Stromal cell of bone marrow (primary cell): ENCODE measurements around the gene MEGF8.

Experiments used
- DNase-seq: peaks from one replicate; pipeline ENCODE4 v3.0.0-alpha.2; 2012; ENCODE audit warnings: low read depth

MEGF8 gene

DNA sequence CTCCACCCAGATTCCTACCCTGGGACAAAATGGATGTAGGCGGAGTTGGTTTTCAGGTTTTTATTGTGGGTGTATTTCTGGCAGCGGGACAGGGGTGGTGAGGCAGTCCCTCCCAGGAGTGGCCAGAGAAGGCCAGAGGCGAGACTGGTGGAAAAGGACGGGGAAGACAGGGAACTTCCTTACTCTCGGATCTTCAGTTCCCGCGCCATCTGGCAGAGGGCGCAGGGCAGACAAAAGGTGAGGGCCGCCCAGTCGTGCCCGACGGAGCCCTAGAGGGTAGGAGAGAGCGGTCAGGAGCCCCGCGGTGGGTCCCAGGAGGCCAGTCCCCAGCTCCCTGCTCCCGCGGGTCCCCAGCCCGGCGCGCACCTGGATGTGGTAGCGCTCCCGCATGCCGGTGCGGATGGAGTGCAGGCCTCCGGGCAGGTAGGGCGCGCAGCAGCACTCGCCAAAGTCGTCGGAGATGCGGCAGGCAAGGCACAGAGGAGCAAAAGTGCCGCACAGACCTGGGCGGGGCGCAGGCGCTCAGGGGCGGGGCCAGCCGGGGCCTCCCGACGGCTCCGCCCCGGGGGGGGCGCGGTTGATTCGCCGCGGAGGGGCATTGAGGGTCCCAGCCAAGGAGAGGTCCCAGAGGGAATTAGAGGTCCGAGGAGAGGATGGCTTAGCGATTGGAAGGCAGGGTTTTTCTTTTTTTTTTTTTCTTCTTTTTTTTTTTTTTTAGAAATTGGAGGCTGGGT is 61.7 kb downstream of the MEGF8 start:
- DNase-seq, result no peak

DNA sequence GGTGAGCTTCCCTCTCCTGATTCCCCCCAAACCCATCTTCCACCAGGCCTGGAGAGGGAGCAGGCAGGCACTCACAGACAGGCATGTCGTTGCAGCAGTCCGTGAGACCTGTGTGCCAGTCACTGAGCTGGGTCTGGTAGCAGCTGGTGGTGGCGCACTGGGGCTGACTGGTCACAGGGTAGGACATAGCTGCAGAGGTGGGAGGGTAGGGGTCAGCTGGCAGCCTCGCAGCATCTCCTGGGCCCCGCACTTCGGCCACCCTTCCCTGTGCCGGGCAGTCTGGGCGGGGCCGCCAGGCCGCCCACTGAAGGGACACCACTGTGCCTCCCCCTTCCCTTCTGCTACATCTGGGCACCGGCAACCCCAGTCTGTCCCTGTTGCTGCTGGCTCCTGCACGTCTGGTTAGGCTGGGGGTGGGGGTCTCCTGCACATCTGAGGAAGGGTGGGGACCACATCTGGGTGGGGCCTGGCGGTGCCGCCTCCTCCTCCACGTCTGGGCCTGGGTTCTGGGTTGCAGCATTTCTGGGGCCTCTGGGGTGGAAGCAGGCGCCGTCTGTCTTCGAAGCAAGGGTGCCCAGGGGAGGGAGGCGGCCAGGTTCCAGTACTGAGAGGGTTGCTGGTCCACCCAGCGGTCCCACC is 63.5 kb downstream of the MEGF8 start:
- no peak for DNase-seq

DNA sequence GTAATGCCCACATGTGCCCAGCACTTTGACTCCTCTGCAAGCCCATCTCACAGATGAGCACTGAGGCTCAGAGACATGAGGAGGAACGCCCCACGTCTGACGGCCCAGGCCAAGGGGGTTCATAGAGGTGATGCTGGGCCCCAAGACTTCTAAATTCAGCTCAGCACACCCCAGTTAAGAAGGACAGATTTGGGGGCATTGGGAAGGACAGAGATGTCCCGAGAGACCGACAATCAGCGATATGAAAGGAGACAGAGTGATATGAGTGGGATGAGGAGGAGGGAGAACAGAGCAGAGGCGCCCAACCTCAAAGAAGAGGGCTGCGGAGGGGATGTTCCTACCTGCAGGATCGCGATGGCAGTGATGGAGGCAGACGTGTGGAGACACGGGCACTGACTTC is 64.5 kb downstream of the MEGF8 start, which contains the start of gene CNFN:
CNFN (minus strand) TSS at position 399 of the 400 bp plus-strand sequence. CDS start 1,260 bp downstream, outside the sequence.
- no peak for DNase-seq

DNA sequence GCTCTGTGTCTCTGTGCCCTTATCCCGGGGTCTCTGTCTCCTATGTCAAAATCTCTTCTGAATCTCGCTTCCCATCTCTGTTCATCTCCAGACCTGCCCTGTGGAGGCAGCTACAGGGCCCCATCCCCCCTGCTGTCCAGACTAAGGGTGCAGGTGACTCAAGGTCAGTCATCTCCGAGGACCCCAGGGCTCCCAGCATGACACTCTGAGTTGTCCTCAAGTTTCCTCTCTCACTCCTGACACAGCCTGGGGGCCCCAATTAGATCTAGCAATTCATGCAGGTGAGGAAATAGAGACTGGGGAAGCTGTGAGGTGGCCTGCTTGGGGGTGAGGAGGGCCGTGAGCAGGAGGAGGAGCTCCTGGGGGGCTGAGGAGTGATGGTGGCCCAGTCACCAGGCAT is 66.7 kb downstream of the MEGF8 start:
- DNase-seq, result no peak

DNA sequence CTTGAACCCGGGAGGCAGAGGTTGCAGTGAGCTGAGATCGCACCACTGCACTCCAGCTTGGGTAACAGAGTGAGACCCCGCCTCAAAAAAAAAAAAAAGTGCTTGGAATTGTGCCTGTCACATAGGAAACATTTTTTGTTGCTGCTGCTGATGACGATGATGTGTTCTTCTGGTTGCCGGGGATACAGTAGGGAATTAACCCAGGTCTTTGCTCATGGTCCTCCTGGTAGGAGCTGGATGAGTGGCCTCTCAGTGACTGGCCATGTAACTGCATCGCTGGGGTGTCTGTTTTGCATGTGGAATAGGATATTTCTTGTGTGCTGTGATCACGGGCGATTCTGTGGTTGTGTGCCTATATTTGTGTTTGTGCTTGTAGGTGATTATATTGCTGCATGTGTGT is 69.3 kb downstream of the MEGF8 start:
- no peak for DNase-seq

DNA sequence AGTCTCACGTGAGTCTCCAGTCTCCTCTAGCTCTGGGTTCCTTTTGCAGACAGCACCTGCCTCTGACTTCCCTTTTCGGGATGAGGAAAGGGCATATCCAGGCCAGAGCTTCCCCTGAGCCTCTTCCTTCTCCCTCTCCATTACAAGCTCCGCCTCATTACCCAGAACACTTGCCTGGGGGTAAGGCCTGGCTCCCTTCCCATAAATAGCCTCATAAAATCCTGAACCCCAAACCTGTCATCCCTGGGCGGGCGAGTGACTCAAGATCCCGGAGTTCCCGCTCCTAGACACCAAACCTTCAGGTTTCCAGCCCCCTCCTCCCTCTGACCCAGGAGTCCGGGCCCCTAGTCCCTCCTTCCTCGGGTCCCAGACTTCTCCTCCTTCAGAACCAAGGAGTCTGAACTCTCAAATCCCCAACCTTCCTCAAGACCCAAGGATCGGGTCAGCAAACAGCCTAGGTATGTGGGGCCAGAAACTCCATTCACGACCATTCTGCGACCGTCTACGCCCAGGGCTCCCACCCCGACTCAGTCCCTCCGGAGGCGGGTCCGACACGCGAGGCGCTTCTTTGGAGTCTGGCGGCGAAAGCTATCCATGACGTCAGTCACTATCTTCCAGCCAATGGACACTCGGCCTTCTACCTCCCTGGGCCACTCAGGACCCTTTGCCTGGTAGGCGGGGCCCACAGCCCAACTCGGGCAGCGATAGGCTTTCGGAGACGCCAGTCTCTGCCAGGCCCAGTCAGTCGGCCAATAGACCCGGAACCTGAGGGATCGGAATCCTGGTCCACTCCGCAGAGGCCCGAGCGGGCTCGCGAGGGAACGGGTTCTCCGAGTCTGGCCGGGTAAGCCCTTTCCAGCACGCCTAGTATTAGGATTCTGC is 71.2 kb downstream of the MEGF8 start:
- DNase-seq, result peak; percentile 98

DNA sequence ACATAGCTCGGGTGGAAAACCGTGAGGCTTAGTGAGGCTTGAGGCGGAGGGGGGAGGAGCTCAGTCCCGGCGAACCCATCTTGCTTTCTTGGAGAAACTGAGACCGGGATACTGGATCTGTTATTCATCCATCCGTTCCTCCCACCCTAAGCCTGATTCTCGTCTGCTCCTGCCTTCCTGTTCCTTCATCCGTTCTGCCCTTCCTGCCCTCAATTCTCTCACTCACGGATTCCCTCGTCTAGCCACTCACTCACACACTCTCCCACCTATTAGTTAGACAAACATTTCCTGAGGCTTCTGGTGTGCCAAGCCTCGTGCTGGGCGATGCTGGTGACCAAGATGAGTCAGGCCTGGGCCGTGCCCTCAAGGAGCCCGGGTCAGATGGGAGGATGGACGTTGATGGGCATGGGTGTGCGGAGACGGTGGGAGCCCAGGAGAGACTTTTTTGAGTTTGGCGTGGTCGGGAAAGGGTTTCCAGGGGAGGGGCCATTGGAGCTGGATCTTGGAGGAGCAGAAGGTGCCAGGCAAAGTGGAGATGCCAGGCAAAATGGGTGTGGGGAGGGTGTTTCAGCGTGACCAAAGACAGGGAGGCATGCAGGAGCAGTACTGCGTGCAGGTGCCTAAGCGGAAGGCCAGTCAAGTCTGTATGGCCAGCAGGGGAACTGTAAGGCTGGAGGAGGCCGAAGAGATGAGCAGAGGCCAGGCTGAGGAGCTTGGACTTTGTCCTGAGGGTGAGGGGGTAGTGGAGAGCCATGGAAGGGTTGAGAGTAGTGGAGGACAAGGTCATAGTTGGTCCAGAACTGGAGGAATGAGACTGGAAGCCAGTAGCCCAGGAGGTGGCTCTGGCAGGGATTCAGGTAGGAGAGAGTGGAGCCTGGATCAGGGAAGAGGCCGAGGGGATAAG is 72.1 kb downstream of the MEGF8 start:
- no peak for DNase-seq

DNA sequence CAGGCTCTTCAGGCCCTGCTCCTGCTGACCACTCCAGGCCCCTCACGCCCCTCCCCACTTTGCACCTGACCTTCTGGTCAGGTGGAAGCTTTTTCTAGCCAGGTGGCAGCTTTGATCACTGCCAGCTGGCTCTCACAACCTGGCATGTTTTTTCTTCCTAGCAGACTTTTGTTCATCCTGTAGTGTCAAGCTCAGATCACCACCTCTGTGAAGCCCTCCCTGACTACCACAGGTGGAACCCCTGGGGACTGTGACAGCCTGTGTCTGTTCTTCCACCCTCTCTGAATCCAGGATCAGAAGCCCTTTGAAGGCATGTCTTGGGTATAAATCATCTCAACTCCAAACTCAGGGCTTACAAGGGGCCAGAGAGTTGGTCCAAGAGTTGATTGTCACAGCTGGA is 75.0 kb downstream of the MEGF8 start:
- no peak for DNase-seq

DNA sequence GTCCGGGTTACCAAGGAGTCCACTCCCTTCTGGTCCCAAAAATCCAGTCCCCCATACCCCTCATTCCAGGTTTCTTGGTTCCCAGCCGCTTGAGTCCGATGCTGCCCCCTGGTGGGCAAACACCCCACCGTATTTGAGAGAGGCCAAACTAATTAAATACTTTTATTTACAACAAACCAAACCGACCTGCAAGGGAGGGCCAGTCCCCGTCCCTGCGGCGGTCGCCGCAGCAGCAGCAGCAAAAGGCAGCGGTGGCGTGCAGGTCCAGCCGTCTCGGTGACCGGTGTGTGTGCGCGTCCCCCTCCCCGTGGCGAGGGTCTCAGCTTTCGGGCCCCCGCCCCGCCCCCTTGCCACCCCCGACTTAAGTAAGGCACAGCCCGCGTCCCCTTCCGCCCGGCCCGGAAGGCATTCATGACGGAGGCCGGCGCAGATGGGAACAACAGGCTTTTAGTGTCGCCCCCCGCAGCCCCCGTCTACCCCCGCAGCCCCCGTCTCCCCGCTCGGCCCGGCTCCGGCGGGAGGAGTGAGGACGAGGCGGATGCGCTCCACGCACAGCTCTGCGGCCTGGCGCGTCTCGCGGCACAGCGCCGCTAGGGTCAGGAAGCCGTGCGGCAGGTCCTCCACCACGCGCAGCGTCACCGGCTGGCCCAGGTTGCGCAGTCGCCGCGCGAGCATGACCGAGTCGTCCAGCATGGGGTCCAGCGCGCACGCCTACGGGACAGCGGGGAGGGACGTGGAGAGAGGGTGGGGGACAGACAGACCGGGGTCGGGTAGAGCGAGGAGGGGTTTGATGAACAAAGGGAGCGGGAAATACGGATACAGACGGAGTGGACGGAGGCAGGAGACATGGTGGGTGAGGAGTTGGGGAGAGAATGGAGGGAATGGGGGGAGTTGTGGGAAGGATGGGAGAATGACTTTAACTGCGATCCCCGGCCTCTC is 76.2 kb downstream of the MEGF8 start:
- DNase-seq, result peak; percentile 33

DNA sequence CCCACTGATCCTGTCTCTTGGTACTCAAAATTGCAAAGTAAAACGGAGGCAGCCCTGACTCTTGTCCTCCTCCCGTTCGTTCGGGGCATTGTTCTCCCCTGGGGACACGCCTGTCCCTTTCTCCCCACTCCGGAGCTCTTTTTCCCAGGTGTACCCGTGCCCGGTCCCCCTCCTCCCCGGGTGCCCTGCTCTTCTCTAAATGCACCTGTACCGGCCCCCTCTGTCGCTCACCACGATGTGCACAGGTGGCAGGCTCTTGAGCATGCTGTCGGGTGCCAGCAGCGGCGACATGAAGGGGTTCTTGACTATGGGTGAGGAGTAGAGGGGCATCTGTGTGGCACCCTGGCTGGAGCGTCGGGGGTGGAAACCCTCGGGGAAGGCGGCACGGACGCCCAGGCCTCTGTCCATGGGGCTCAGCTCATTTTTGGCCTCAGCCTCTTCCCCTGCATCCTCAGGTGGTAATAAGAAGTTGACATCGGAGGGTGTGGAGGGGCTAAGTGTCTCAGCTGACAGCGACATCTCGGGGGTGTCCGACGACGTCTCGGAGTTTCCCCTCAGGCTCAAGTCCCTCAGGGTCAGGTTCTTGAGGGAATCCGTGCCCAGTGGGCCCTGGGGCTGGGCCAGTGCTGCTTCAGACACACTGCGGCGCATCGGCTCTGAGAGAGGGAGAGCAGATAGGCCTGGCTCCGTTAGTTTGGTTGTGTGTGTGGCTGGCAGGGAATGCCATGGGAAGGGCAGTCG is 77.1 kb downstream of the MEGF8 start:
- no peak for DNase-seq

DNA sequence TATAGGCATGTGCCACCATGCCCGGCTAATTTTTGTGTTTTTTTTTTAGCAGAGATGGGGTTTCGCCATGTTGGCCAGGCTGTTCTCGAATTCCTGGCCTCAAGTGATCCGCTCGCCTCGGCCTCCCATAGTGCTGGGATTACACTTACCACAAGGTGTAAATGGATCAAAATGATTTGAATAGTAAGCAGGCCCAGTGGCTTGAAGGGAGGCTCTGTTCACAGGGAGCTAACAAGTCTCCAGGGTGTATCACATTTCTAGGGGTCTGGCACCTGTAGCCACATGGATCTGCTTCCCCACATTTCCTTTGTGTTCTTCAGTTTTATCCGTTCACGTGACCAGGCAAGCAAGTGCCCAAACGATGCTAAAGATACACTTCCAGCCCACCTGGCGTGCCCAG is 78.2 kb downstream of the MEGF8 start:
- no peak for DNase-seq

DNA sequence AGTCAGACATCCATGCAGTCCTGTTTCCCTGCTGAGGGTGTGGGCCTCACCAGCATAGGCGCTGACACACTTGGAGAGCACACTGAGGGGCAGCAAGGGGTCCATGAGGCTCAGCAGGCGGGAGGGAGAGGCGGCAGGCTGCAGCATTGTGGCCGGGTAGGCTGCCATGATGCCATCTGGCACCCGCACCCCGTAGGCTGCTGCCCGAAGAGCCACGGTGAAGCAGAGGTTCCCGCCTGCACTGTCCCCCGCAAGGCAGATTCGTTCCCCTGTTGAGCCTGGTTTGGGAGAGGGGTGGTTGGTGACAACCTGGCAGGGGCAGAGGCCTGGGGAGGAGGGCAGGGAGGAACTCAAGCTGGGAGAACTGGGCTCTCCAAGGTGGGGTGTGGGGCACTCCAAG is 80.7 kb downstream of the MEGF8 start:
- DNase-seq, result no peak

DNA sequence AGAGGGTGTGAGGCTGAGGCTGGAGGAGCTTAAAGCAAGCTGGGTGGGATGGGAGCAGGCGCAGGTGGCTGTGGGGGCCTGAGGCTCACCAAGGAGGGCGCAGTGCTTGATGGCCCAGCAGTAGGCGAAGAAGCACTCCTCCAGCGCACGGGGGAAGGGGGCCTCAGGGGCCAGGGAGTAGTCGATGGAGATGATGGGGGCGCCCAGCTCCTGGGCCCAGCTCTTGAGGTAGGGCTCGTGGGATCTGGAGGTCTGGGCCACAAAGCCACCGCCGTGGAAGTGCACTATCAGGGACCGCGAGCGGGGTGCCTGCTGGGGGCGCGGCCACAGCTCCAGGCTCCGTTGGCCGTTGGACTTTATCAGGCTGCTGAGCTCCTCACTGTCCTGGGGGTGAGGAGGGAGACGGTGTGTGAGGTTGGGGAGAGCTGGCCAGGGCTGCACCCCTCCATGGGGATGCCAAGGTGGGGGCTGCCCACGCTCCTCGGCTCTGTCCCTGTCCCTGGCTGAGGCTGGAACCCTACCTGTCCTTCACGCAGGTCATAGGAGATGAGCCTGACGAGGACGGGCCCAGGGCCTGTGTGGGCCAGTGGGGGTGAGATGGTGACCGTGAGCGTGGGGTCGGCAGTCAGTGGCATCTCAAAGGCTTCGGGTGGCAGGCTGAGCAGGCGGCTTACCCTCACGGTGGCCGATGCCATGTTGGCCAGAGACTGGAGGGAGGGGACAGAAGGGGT is 81.8 kb downstream of the MEGF8 start:
- DNase-seq, result no peak

DNA sequence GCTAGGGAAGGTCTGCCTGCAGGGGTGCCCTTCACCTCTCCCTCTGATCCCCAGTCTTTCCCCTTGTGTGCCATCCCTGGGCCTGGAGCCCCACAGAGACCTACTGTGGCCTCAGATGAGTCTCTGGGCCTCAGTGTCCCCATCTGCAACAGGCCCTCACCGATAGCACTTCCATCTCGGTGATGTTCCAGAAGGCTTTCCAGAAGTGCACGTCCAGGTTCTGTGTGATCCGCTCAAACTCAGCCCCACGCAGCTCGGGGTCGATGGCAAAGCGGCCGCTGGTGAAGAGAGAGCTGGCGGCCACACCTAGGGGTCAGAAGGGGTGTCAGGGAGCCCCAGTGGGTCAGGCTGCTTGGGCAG is 82.4 kb downstream of the MEGF8 start:
- DNase-seq, result no peak

DNA sequence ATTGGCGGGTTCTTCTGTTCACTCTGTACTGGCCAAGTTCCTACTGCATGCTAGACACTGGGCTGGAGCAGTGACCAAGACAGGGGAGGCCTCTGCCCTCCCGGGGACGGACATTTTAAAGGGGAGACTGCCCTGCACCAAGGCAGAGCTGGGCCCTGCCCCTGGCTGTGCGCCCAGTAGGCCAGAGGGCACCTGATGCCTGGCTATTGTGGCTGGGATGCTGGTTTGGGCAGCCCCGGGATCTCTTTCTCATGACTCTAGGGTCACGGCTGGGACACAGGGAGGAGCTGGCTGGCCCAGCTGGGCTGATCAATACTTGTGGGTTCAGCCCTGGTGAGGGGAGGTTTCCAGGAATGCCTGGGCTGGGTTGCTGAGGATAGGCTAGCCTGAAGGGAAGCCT is 84.0 kb downstream of the MEGF8 start:
- no peak for DNase-seq

DNA sequence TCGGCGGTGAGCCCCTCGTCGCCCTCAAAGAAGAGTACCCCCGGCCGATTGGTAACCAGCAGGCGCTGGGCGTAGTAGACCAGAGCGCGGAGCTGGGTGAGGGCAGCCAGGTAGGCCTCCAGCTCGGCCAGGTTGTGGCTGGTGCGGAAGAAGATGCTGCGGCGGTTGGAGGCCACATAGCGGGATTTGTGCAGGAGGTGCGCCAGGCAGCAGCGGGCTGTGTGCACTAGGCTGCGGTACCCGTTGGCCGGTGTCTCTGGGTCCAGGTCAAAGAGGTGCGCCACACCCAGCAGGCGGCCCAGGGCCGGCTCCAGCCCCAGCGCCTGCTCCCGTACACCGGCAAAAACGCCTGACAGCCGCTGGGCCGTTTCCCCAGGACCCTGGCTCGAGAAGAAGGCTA is 84.9 kb downstream of the MEGF8 start:
- no peak for DNase-seq

DNA sequence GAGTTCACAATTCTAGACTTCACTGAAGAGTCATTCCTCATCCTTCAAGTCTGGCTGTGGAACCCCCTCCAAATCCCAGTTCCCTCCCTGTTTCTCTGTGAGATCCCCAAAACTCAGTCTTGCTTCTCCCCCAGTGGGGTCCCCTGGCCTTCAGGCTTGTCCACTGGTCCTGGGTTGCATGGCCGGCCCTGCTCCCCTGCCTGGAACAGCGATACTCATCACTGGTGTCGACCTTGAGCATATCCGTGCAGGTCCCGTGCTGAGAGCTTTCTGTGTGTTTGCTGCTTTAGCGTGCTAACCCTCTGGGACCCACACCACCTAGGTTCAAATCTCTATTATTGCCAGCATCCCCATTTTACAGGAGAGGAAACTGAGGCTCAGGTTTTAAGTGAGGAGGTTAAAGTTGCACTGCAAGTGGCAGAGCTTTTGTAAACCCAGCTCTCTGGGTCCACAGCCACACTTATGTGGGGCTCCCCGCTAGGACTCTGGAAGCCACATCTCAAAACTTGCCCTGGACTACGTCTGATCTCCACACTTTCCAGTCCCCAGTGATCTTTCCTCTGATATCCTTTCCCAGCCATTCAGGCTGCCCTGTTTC is 86.2 kb downstream of the MEGF8 start:
- DNase-seq, result no peak

DNA sequence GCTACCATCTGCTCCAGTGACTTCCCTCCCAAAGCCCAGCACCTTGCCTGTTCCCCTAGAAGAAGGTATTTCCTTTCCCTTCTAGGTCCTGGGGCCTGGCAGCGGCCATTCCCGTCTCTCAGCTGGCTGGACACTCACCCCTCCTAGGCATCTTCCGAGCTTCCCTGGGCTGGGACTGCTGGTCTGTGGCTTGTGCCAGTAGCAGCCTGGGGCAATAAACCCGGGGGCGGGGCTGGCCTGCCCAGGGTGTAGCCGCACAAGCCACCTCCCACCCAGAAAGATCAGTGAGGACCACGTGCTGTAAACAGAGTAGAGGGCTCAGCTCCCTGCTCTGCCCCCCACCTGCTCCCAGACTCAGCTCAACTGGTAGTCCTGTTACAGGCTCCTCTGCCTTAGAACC is 86.8 kb downstream of the MEGF8 start:
- DNase-seq, result no peak

DNA sequence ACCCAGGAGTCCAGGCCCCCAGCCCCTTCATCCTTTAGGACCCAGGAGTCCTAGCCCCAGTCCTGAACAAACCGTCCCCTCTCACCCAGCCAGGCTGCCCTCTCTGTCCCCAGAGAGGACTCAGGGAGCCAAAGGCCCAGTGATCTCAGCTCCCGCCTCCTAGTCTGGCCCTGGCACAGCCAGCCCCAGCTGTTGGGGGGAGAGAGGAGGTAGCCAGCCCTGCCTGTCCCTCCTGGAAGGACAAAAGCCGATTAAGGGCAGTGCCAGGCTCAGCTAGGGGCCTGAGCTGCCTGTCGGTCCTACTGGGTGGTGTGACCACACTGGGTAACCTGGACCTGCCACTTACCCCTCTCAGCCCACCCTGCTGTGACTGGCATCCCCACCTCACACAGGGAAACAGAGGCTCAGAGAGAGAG is 87.2 kb downstream of the MEGF8 start:
- DNase-seq, result no peak
